Natural killer cell (primary cell): ENCODE results near the gene CERK. TPM values are rescaled to one million over a fixed set of nuclear protein-coding genes. Genes with fewer than 3 reads are reported as not detected.

Experiments used
- ATAC-seq, 3 donors: fragments of 150-1000 bp in 2 of 3; fragments of 200-7000 bp in 1 of 3; cut with Tn5 transposase; 1 replicate in 1 of 3; 2 replicates in 2 of 3; pipeline ENCODE4 v1.10.0; 2021; ENCODE audit warnings: mild to moderate bottlenecking in 2 of 3, moderate library complexity in 2 of 3
- DNase-seq, 2 donors: peaks; one replicate each; pipeline versions ENCODE4 v3.0.0 to v3.0.0-alpha.2; 2013 to 2021; ENCODE audit warnings: mixed read lengths in 1 of 2
- H3K27ac ChIP-seq: one replicate; pipeline ENCODE4 v1.5.1; 2013; ENCODE audit warnings: mild to moderate bottlenecking, low read length
- H3K27me3 ChIP-seq: one replicate; pipeline ENCODE4 v1.6.1; 2013; ENCODE audit warnings: low read length; ENCODE audit not compliant: control insufficient read depth, insufficient read depth
- H3K36me3 ChIP-seq: one replicate; pipeline ENCODE4 v1.6.1; 2013; ENCODE audit warnings: low read length; ENCODE audit not compliant: control insufficient read depth, insufficient read depth
- H3K4me1 ChIP-seq: one replicate; pipeline ENCODE4 v1.6.1; 2013; ENCODE audit warnings: low read length; ENCODE audit not compliant: control insufficient read depth, insufficient read depth
- H3K4me3 ChIP-seq: one replicate; pipeline ENCODE4 v1.5.1; 2013; ENCODE audit warnings: low read length
- H3K9me3 ChIP-seq: one replicate; pipeline ENCODE4 v1.6.1; 2013; ENCODE audit warnings: low read length; ENCODE audit not compliant: control insufficient read depth, insufficient read depth
- H3K27ac Mint-ChIP-seq, 2 donors: one replicate each; pipeline ENCODE4 v1.8.0; 2022; ENCODE audit warnings: mild to moderate bottlenecking in 2 of 2, mixed read lengths in 2 of 2, moderate library complexity in 1 of 2
- H3K27me3 Mint-ChIP-seq, 2 donors: one replicate each; pipeline ENCODE4 v1.8.0; 2022; ENCODE audit warnings: low read depth in 2 of 2, mixed read lengths in 2 of 2
- H3K36me3 Mint-ChIP-seq: one replicate; pipeline ENCODE4 v1.8.0; 2022; ENCODE audit warnings: mixed read lengths
- H3K4me1 Mint-ChIP-seq, 2 donors: one replicate each; pipeline ENCODE4 v1.8.0; 2022; ENCODE audit warnings: mixed read lengths in 2 of 2
- H3K4me3 Mint-ChIP-seq: one replicate; pipeline ENCODE4 v1.8.0; 2022; ENCODE audit warnings: mild to moderate bottlenecking, moderate library complexity, mixed read lengths
- H3K9me3 Mint-ChIP-seq, 2 donors: one replicate each; pipeline ENCODE4 v1.8.0; 2022; ENCODE audit warnings: mixed read lengths in 2 of 2
- WGBS: methylation state at CpG from one replicate; pipeline ENCODE4 v1.1.7; 2013; ENCODE audit warnings: missing lambda C conversion rate; ENCODE audit not compliant: insufficient coverage; 5-methylcytosine and 5-hydroxymethylcytosine counted together
- intact Hi-C: fragments of 100-400 bp; cut with micrococcal nuclease; formaldehyde crosslinking; loops from one replicate; pipeline ENCODE4 v1.14.2; 2022
- total RNA-seq, 4 donors: library from RNA; stranded (reverse); fragments of 120-200 nt in 1 of 4; gene quantifications; one replicate each; pipeline versions ENCODE4 v1.2.3 to v1.2.4, GENCODE V29; 2013 to 2022
- TF ChIP-seq, protein P1 (sequence below): fragments of 200-600 bp; IDR thresholded peaks from one replicate; pipeline ENCODE4 v1.8.0; 2022; ENCODE audit warnings: antibody characterized with exemption

CERK gene
- total RNA-seq, 3 donors from 2014 or later (not counting 1 experiment from before 2014, with no cell fraction given), result 50.0 to 71.2 (median 55.6) TPM

- H3K4me3 Mint-ChIP-seq, result no peak overlapping the region
- no peaks in the 10 kb centered on the region for H3K36me3 Mint-ChIP-seq
- Histone ChIP-seq H3K4me1 (peaks cover 5% of the 10 kb centered on the region), H3K36me3 (peaks cover 38% of the 10 kb centered on the region), H3K4me3 (no peak overlapping the region), H3K27me3 (no peaks in the 10 kb centered on the region), H3K27ac (no peak overlapping the region), H3K9me3 (no peaks in the 10 kb centered on the region)
- peaks cover 0 to 5% of the 10 kb centered on the region in 2 donors for H3K4me1 Mint-ChIP-seq
- TF ChIP-seq, protein P1, sequence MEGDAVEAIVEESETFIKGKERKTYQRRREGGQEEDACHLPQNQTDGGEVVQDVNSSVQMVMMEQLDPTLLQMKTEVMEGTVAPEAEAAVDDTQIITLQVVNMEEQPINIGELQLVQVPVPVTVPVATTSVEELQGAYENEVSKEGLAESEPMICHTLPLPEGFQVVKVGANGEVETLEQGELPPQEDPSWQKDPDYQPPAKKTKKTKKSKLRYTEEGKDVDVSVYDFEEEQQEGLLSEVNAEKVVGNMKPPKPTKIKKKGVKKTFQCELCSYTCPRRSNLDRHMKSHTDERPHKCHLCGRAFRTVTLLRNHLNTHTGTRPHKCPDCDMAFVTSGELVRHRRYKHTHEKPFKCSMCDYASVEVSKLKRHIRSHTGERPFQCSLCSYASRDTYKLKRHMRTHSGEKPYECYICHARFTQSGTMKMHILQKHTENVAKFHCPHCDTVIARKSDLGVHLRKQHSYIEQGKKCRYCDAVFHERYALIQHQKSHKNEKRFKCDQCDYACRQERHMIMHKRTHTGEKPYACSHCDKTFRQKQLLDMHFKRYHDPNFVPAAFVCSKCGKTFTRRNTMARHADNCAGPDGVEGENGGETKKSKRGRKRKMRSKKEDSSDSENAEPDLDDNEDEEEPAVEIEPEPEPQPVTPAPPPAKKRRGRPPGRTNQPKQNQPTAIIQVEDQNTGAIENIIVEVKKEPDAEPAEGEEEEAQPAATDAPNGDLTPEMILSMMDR, result no peak
- no peak overlapping the region for H3K27ac Mint-ChIP-seq
- 92% methylated on average over 26 of the region's 26 CpGs for WGBS
- intact Hi-C loops, result no loop called here
- H3K27me3 Mint-ChIP-seq, result no peaks in the 10 kb centered on the region
- no peaks in the 10 kb centered on the region for H3K9me3 Mint-ChIP-seq
- no peak for ATAC-seq
- no peak for DNase-seq
These were observed 75.1 kb downstream of the CERK start for GRCh38 chr22:46663001-46663400.

- intact Hi-C loops, result no loop called here
- H3K27me3 ChIP-seq, result no peaks in the 10 kb centered on the region
- 97% methylated on average over 15 of the region's 15 CpGs for WGBS
- peaks cover 5% of the 10 kb centered on the region for H3K4me1 ChIP-seq
- H3K27ac ChIP-seq, result no peak overlapping the region
- no peaks in the 10 kb centered on the region for H3K9me3 ChIP-seq
- ATAC-seq (no peak), DNase-seq (no peak)
- Mint-ChIP-seq H3K27ac (no peak overlapping the region), H3K4me1 (peaks cover 0 to 8% of the 10 kb centered on the region in 2 donors), H3K27me3 (no peaks in the 10 kb centered on the region), H3K4me3 (no peak overlapping the region), H3K9me3 (no peaks in the 10 kb centered on the region), H3K36me3 (no peaks in the 10 kb centered on the region)
- peaks cover 33% of the 10 kb centered on the region for H3K36me3 ChIP-seq
- TF ChIP-seq, protein P1, result no peak
- no peak overlapping the region for H3K4me3 ChIP-seq
These were observed 75.8 kb downstream of the CERK start for GRCh38 chr22:46662226-46662625.

GRCh38 chr22:46661221-46661851 lies 76.7 kb downstream of the CERK start:
- no peak overlapping the region for H3K4me3 ChIP-seq
- H3K27ac Mint-ChIP-seq, result no peak overlapping the region

More at GRCh38 chr22:46661221-46661851, 76.7 kb downstream of the CERK start:
- ATAC-seq (no peak), DNase-seq (peak in 1 of 2 donors; percentile 70)
- H3K4me1 ChIP-seq, result peaks cover 7% of the 10 kb centered on the region
- Mint-ChIP-seq H3K36me3 (no peaks in the 10 kb centered on the region), H3K4me1 (peaks cover 0 to 8% of the 10 kb centered on the region in 2 donors), H3K9me3 (no peaks in the 10 kb centered on the region), H3K27me3 (no peaks in the 10 kb centered on the region), H3K4me3 (no peak overlapping the region)
- intact Hi-C loops, result no loop called here
- TF ChIP-seq, protein P1, result no peak
- no peaks in the 10 kb centered on the region for H3K9me3 ChIP-seq
- no peaks in the 10 kb centered on the region for H3K27me3 ChIP-seq
- WGBS, result 81% methylated on average over 22 of the region's 22 CpGs
- peaks cover 24% of the 10 kb centered on the region for H3K36me3 ChIP-seq
- H3K27ac ChIP-seq, result no peak overlapping the region
